WTC11 (cell line): Measurements from ENCODE around the gene GABRP. TPM values are rescaled to one million over a fixed set of nuclear protein-coding genes. Genes with fewer than 3 reads are reported as not detected.

Experiments used
- ATAC-seq: fragments of 200-7000 bp; cut with Tn5 transposase; 2 replicates; pipeline ENCODE4 v1.10.0; 2021; ENCODE audit warnings: mild to moderate bottlenecking, moderate library complexity
- CTCF ChIA-PET: fragments of 300-600 bp; sonication (Branson Sonifier 250); formaldehyde crosslinking; loops from one replicate; lab custom pipeline; 2021; ENCODE audit warnings: antibody characterized with exemption; lab: Charles Lee
- POLR2A ChIA-PET: fragments of 350-600 bp; sonication (Branson Sonifier 250); formaldehyde crosslinking; loops from one replicate; lab custom pipeline; 2021; ENCODE audit warnings: antibody characterized with exemption; lab: Charles Lee
- DNase-seq: peaks from one replicate; pipeline ENCODE4 v3.0.0; 2021; ENCODE audit warnings: low spot score
- H3K27ac Mint-ChIP-seq: 2 replicates; pipeline ENCODE4 v1.8.0; 2021; ENCODE audit warnings: mixed read lengths
- H3K27me3 Mint-ChIP-seq: 2 replicates; pipeline ENCODE4 v1.8.0; 2021; ENCODE audit warnings: low read depth, mild to moderate bottlenecking, moderate library complexity, mixed read lengths
- H3K36me3 Mint-ChIP-seq: 2 replicates; pipeline ENCODE4 v1.8.0; 2021; ENCODE audit warnings: mixed read lengths
- H3K4me1 Mint-ChIP-seq: 2 replicates; pipeline ENCODE4 v1.8.0; 2022; ENCODE audit warnings: mixed read lengths
- H3K4me3 Mint-ChIP-seq: 2 replicates; pipeline ENCODE4 v1.8.0; 2021; ENCODE audit warnings: mild to moderate bottlenecking, moderate library complexity, mixed read lengths
- H3K9me3 Mint-ChIP-seq: 2 replicates; pipeline ENCODE4 v1.8.0; 2021; ENCODE audit warnings: mixed read lengths
- CDX4 ChIP-seq: fragments of 250-450 bp; sonication (Bioruptor Pico); IDR thresholded peaks from 2 replicates; pipeline ENCODE4 v1.9.0; 2021; ENCODE audit warnings: moderate library complexity, mild to moderate bottlenecking, inconsistent platforms, borderline replicate concordance
- E2F4 ChIP-seq: sonication (generic); formaldehyde crosslinking; IDR thresholded peaks from 2 replicates; pipeline ENCODE4 v1.8.1; 2022; ENCODE audit warnings: low read depth, mild to moderate bottlenecking, moderate library complexity, missing genetic modification reagents, borderline replicate concordance
- ELF4 ChIP-seq: sonication (generic); formaldehyde crosslinking; IDR thresholded peaks from 2 replicates; pipeline ENCODE4 v1.8.1; 2022; ENCODE audit warnings: low read depth, mild to moderate bottlenecking, moderate library complexity, missing genetic modification reagents
- FOXP1 ChIP-seq: sonication (generic); formaldehyde crosslinking; IDR thresholded peaks from 2 replicates; pipeline ENCODE4 v1.8.0; 2022; ENCODE audit warnings: missing genetic modification reagents, mild to moderate bottlenecking, moderate library complexity, borderline replicate concordance
- GABPB1 ChIP-seq: sonication (generic); formaldehyde crosslinking; IDR thresholded peaks from 2 replicates; pipeline ENCODE4 v1.8.1; 2023; ENCODE audit warnings: mild to moderate bottlenecking, missing genetic modification reagents
- HMGA2 ChIP-seq: fragments of 250-450 bp; sonication (Bioruptor Pico); IDR thresholded peaks from 2 replicates; pipeline ENCODE4 v1.4.0; 2021; ENCODE audit warnings: mild to moderate bottlenecking, moderate library complexity
- IRF2 ChIP-seq: sonication (generic); formaldehyde crosslinking; IDR thresholded peaks from 2 replicates; pipeline ENCODE4 v1.8.0; 2022; ENCODE audit warnings: low read depth, missing genetic modification reagents, borderline replicate concordance
- MXD4 ChIP-seq: fragments of 250-450 bp; sonication (Bioruptor Pico); IDR thresholded peaks from 2 replicates; pipeline ENCODE4 v1.8.0; 2021; ENCODE audit warnings: mild to moderate bottlenecking, moderate library complexity, borderline replicate concordance
- NFATC4 ChIP-seq: fragments of 250-450 bp; sonication (Bioruptor Pico); IDR thresholded peaks from 2 replicates; pipeline ENCODE4 v1.9.0; 2021; ENCODE audit warnings: mild to moderate bottlenecking
- NFE2L1 ChIP-seq: sonication (generic); formaldehyde crosslinking; IDR thresholded peaks from 2 replicates; pipeline ENCODE4 v1.8.1; 2023; ENCODE audit warnings: missing genetic modification reagents
- NR1H2 ChIP-seq: sonication (generic); formaldehyde crosslinking; IDR thresholded peaks from 2 replicates; pipeline ENCODE4 v1.9.0; 2021; ENCODE audit warnings: mild to moderate bottlenecking, moderate library complexity, missing genetic modification reagents
- OVOL2 ChIP-seq: fragments of 250-450 bp; sonication (Bioruptor Pico); IDR thresholded peaks from 2 replicates; pipeline ENCODE4 v1.9.0; 2021; ENCODE audit warnings: mild to moderate bottlenecking, borderline replicate concordance
- SOX15 ChIP-seq: fragments of 250-450 bp; sonication (Bioruptor Pico); IDR thresholded peaks from 2 replicates; pipeline ENCODE4 v1.9.0; 2021; ENCODE audit warnings: mild to moderate bottlenecking
- TEAD4 ChIP-seq: sonication (generic); formaldehyde crosslinking; IDR thresholded peaks from 2 replicates; pipeline ENCODE4 v1.8.0; 2022; ENCODE audit warnings: mild to moderate bottlenecking, missing genetic modification reagents
- ZBTB43 ChIP-seq: sonication (generic); formaldehyde crosslinking; IDR thresholded peaks from 2 replicates; pipeline ENCODE4 v1.8.1; 2023; ENCODE audit warnings: mild to moderate bottlenecking, missing genetic modification reagents
- ZMAT4 ChIP-seq: fragments of 250-450 bp; sonication (Bioruptor Pico); IDR thresholded peaks from 2 replicates; pipeline ENCODE4 v1.9.0; 2021; ENCODE audit warnings: mild to moderate bottlenecking
- ZNF396 ChIP-seq: fragments of 250-450 bp; sonication (Bioruptor Pico); IDR thresholded peaks from 2 replicates; pipeline ENCODE4 v1.8.0; 2021; ENCODE audit warnings: mild to moderate bottlenecking, moderate library complexity, borderline replicate concordance
- total RNA-seq: library from RNA; stranded (reverse); gene quantifications from 3 replicates; pipeline ENCODE4 v1.2.3, GENCODE V29; 2021
- TF ChIP-seq, protein P1 (sequence below): sonication (generic); formaldehyde crosslinking; IDR thresholded peaks from 2 replicates; pipeline ENCODE4 v1.8.0; 2023; ENCODE audit warnings: missing genetic modification reagents
- TF ChIP-seq, protein P2 (sequence below): sonication (generic); formaldehyde crosslinking; IDR thresholded peaks from 2 replicates; pipeline ENCODE4 v1.8.0; 2022; ENCODE audit warnings: mild to moderate bottlenecking, missing genetic modification reagents
- TF ChIP-seq, protein P3 (sequence below): fragments of 250-450 bp; sonication (Bioruptor Pico); IDR thresholded peaks from 2 replicates; pipeline ENCODE4 v1.9.0; 2021; ENCODE audit warnings: mild to moderate bottlenecking

Gene GABRP
- total RNA-seq, 1 experiment from 2014 or later, result 4.8 TPM

- CTCF ChIA-PET, result interaction anchor here (0.6 to 12.2 kb wide), 9 partner anchors 10 to 160 kb away, joined by 3 to 449 read pairs (median 33); partner anchors contain the start of gene GABRP
- POLR2A ChIA-PET, result interaction anchor here (0.7 kb wide), 1 partner anchor 396 kb away, joined by 3 read pairs; no protein-coding TSS in a partner anchor
- ATAC-seq (no peak), DNase-seq (no peak)
- TF ChIP-seq, protein P1, sequence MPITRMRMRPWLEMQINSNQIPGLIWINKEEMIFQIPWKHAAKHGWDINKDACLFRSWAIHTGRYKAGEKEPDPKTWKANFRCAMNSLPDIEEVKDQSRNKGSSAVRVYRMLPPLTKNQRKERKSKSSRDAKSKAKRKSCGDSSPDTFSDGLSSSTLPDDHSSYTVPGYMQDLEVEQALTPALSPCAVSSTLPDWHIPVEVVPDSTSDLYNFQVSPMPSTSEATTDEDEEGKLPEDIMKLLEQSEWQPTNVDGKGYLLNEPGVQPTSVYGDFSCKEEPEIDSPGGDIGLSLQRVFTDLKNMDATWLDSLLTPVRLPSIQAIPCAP, result no peak
- TF ChIP-seq, protein P2, sequence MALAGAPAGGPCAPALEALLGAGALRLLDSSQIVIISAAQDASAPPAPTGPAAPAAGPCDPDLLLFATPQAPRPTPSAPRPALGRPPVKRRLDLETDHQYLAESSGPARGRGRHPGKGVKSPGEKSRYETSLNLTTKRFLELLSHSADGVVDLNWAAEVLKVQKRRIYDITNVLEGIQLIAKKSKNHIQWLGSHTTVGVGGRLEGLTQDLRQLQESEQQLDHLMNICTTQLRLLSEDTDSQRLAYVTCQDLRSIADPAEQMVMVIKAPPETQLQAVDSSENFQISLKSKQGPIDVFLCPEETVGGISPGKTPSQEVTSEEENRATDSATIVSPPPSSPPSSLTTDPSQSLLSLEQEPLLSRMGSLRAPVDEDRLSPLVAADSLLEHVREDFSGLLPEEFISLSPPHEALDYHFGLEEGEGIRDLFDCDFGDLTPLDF (CRISPR knock-in tag), result no peak
- TF ChIP-seq OVOL2 (CRISPR knock-in tag), result no peak
- TF ChIP-seq, protein P3, sequence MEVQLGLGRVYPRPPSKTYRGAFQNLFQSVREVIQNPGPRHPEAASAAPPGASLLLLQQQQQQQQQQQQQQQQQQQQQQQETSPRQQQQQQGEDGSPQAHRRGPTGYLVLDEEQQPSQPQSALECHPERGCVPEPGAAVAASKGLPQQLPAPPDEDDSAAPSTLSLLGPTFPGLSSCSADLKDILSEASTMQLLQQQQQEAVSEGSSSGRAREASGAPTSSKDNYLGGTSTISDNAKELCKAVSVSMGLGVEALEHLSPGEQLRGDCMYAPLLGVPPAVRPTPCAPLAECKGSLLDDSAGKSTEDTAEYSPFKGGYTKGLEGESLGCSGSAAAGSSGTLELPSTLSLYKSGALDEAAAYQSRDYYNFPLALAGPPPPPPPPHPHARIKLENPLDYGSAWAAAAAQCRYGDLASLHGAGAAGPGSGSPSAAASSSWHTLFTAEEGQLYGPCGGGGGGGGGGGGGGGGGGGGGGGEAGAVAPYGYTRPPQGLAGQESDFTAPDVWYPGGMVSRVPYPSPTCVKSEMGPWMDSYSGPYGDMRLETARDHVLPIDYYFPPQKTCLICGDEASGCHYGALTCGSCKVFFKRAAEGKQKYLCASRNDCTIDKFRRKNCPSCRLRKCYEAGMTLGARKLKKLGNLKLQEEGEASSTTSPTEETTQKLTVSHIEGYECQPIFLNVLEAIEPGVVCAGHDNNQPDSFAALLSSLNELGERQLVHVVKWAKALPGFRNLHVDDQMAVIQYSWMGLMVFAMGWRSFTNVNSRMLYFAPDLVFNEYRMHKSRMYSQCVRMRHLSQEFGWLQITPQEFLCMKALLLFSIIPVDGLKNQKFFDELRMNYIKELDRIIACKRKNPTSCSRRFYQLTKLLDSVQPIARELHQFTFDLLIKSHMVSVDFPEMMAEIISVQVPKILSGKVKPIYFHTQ (CRISPR knock-in tag), result no peak
- TF ChIP-seq E2F4, result no peak
- TF ChIP-seq NFATC4, result no peak
- TF ChIP-seq ZNF396 (CRISPR knock-in tag), result no peak
- no peak for TF ChIP-seq NFE2L1
- no peak for TF ChIP-seq ZMAT4 (CRISPR knock-in tag)
- no peak for TF ChIP-seq CDX4 (CRISPR knock-in tag)
- TF ChIP-seq TEAD4 (CRISPR knock-in tag), result no peak
- no peak for TF ChIP-seq ZBTB43
- TF ChIP-seq SOX15 (CRISPR knock-in tag), result no peak
- TF ChIP-seq GABPB1, result no peak
- no peak for TF ChIP-seq IRF2 (CRISPR knock-in tag)
- no peak for TF ChIP-seq HMGA2
- no peaks in the 10 kb centered on the region for H3K36me3 Mint-ChIP-seq
- no peak overlapping the region for H3K27ac Mint-ChIP-seq
- H3K4me3 Mint-ChIP-seq, result no peak overlapping the region
- H3K9me3 Mint-ChIP-seq, result no peaks in the 10 kb centered on the region
- H3K27me3 Mint-ChIP-seq, result peaks cover 6% of the 10 kb centered on the region; the same call in 1 of the 2 replicates
- H3K4me1 Mint-ChIP-seq, result peaks cover 36% of the 10 kb centered on the region
These were observed 9.4 kb downstream of the GABRP start for GRCh38 chr5:170792878-170793277.

GRCh38 chr5:170795154-170795553, 11.6 kb downstream of the GABRP start:
- Mint-ChIP-seq H3K27ac (no peak overlapping the region), H3K9me3 (no peaks in the 10 kb centered on the region; the same call in 1 of the 2 replicates), H3K4me1 (peaks cover 19% of the 10 kb centered on the region), H3K4me3 (no peak overlapping the region), H3K36me3 (peaks cover 9% of the 10 kb centered on the region), H3K27me3 (no peaks in the 10 kb centered on the region; the same call in none of the 2 replicates)
- ChIA-PET POLR2A (no interaction called here), CTCF (interaction anchor here (1.0 to 3.0 kb wide), 4 partner anchors 14 to 104 kb away, joined by 3 to 22 read pairs (median 4); no protein-coding TSS in a partner anchor)
- ATAC-seq, result no peak
- DNase-seq, result no peak
- TF ChIP-seq NR1H2 (CRISPR knock-in tag) (no peak), ZMAT4 (CRISPR knock-in tag) (no peak), ELF4 (CRISPR knock-in tag) (no peak), FOXP1 (CRISPR knock-in tag) (no peak), MXD4 (CRISPR knock-in tag) (no peak)
